Thyroid gland (tissue), 4 donors: Measurements from ENCODE around the gene NDUFAF5.

ENCODE experiments used
- CTCF ChIP-seq, 6 experiments: fragments of 200-600 bp in 3 of 6; fragments of 450-650 bp in 3 of 6; sonication (generic) in 3 of 6; IDR thresholded peaks; one replicate each; pipeline ENCODE4 v1.5.1; 2016 to 2019; ENCODE audit warnings: antibody characterized with exemption in 6 of 6, mild to moderate bottlenecking in 2 of 6, inconsistent platforms in 1 of 6, moderate library complexity in 1 of 6
- POLR2A ChIP-seq, 2 donors: fragments of 450-650 bp; IDR thresholded peaks; one replicate each; pipeline ENCODE4 v1.6.1; 2017; ENCODE audit warnings: antibody characterized with exemption in 2 of 2, mild to moderate bottlenecking in 2 of 2, moderate library complexity in 1 of 2

DNA sequence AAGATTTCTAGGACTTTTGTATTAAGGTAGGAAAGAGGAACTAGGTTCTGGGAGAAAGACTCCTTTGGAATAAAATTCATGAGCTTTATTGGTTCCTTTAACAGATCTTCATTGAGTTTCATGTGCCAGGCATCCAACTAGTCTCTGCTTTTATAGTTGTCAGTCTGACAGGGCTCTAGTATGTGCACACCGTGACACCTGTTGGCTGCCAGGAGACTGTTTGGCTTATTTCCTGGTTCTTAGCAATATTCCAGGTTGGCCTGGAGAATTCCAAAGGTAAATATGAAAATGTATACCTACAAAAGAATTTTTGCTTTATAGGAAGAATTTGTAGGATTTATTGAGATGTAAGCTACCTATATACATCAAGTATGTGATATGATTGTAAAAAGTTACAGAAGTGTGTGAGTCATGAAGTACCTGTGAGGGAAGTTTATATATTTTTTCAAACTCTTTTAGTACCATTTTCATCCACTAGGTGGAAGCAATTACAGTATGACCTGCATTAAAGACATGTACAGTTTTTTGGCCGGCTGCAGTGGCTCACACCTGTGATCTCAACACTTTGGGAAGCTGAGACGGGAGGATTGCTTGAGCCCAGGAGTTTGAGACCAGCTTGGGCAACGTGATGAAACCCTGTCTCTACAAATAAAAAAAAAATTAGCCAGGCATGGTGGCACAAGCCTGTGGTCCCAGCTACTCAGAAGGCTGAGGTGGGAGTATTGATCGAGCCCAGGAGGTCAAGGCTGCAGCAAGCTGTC is 35.2 kb downstream of the NDUFAF5 start:
- TF ChIP-seq CTCF (IDR thresholded peaks at IDR 0.05) = peak; percentile 48 to 74 (median 72)
- no peak for TF ChIP-seq POLR2A (IDR thresholded peaks at IDR 0.05)
